ENCODE measurements around the gene SLC17A6. TPM values are rescaled to one million over a fixed set of nuclear protein-coding genes. Genes with fewer than 3 reads are reported as not detected.

Gene SLC17A6
- total and polyA plus RNA-seq, 8 donors: not detected

GRCh38 chr11:22331771-22332170 lies 6.4 kb upstream of the SLC17A6 start:
- peaks cover 0 to 11% of the 10 kb centered on the region in 2 donors for H3K27me3 ChIP-seq
- no peaks in the 10 kb centered on the region for H3K4me1 ChIP-seq
- no peaks in the 10 kb centered on the region for H3K9me3 ChIP-seq
- no peak overlapping the region for H3K4me3 ChIP-seq
- intact Hi-C loops (cut with DNase I): no loop called here
- no peak for DNase-seq
- no peak for TF ChIP-seq CTCF (IDR thresholded peaks at IDR 0.05)
- no peak overlapping the region for H3K27ac ChIP-seq
- no peaks in the 10 kb centered on the region for H3K36me3 ChIP-seq
- ATAC-seq: no peak

- H3K27me3 ChIP-seq: peaks cover 40 to 55% of the 10 kb centered on the region in 2 donors
- H3K4me1 ChIP-seq: no peaks in the 10 kb centered on the region
- no peak for TF ChIP-seq CTCF (IDR thresholded peaks at IDR 0.05)
- no peak overlapping the region for H3K4me3 ChIP-seq
- H3K36me3 ChIP-seq: no peaks in the 10 kb centered on the region
- H3K27ac ChIP-seq: no peak overlapping the region
- no peaks in the 10 kb centered on the region for H3K9me3 ChIP-seq
- ATAC-seq (no peak), DNase-seq (no peak)
- intact Hi-C loops (cut with DNase I): no loop called here
These were observed 1.6 kb upstream of the SLC17A6 start for GRCh38 chr11:22336587-22336986.

- Histone ChIP-seq H3K4me3 (no peak overlapping the region), H3K27me3 (peaks cover 69 to 85% of the 10 kb centered on the region in 2 donors), H3K27ac (no peak overlapping the region), H3K4me1 (no peaks in the 10 kb centered on the region), H3K36me3 (no peaks in the 10 kb centered on the region), H3K9me3 (no peaks in the 10 kb centered on the region)
- TF ChIP-seq CTCF (IDR thresholded peaks at IDR 0.05): no peak
- ATAC-seq (no peak), DNase-seq (no peak)
- intact Hi-C loops (cut with DNase I): no loop called here
These were observed 1.4 kb downstream of the SLC17A6 start for GRCh38 chr11:22339611-22340010.

GRCh38 chr11:22340235-22340634 lies 2.1 kb downstream of the SLC17A6 start:
- intact Hi-C loops (cut with DNase I): no loop called here
- no peak overlapping the region for H3K27ac ChIP-seq
- H3K27me3 ChIP-seq: peaks cover 75 to 90% of the 10 kb centered on the region in 2 donors
- ATAC-seq: no peak
- H3K36me3 ChIP-seq: no peaks in the 10 kb centered on the region
- H3K9me3 ChIP-seq: no peaks in the 10 kb centered on the region
- H3K4me1 ChIP-seq: no peaks in the 10 kb centered on the region
- no peak for TF ChIP-seq CTCF (IDR thresholded peaks at IDR 0.05)
- no peak for DNase-seq
- H3K4me3 ChIP-seq: no peak overlapping the region

- no peaks in the 10 kb centered on the region for H3K9me3 ChIP-seq
- intact Hi-C loops (cut with DNase I): no loop called here
- peaks cover 75 to 90% of the 10 kb centered on the region in 2 donors for H3K27me3 ChIP-seq
- H3K4me1 ChIP-seq: no peaks in the 10 kb centered on the region
- no peak overlapping the region for H3K27ac ChIP-seq
- ATAC-seq: no peak
- no peak overlapping the region for H3K4me3 ChIP-seq
- H3K36me3 ChIP-seq: no peaks in the 10 kb centered on the region
- DNase-seq: no peak
- no peak for TF ChIP-seq CTCF (IDR thresholded peaks at IDR 0.05)
These were observed 2.8 kb downstream of the SLC17A6 start for GRCh38 chr11:22340701-22341587.
